Smooth muscle cell (in vitro differentiated cells): Measurements from ENCODE around the gene PPP2R3A. TPM values are rescaled to one million over a fixed set of nuclear protein-coding genes. Genes with fewer than 3 reads are reported as not detected.

Source experiments
- DNase-seq: peaks from one replicate; lab custom pipeline; 2025; ENCODE audit not compliant: unreplicated experiment; lab: John Stamatoyannopoulos, UW
- H2AFZ ChIP-seq: fragments of 200-600 bp; sonication (generic); 2 replicates; pipeline ENCODE4 v1.6.0; 2016; ENCODE audit warnings: antibody characterized with exemption, low read depth, mild to moderate bottlenecking
- H3F3A ChIP-seq: fragments of 200-600 bp; sonication (generic); 2 replicates; pipeline ENCODE4 v1.6.0; 2017; ENCODE audit warnings: antibody characterized with exemption, low read depth
- H3K27ac ChIP-seq: fragments of 200-600 bp; sonication (generic); 2 replicates; pipeline ENCODE4 v1.5.1; 2016; ENCODE audit warnings: low read depth, mild to moderate bottlenecking
- H3K27me3 ChIP-seq: fragments of 200-600 bp; sonication (generic); 2 replicates; pipeline ENCODE4 v1.6.1; 2016; ENCODE audit warnings: low read depth, mild to moderate bottlenecking
- H3K36me3 ChIP-seq: fragments of 200-600 bp; sonication (generic); 2 replicates; pipeline ENCODE4 v1.5.1; 2016; ENCODE audit warnings: low read depth
- H3K4me1 ChIP-seq: fragments of 200-600 bp; sonication (generic); 2 replicates; pipeline ENCODE4 v1.5.1; 2016; ENCODE audit warnings: low read depth
- H3K4me2 ChIP-seq: fragments of 200-600 bp; sonication (generic); 2 replicates; pipeline ENCODE4 v1.6.0; 2016; ENCODE audit warnings: mild to moderate bottlenecking
- H3K4me3 ChIP-seq: fragments of 200-600 bp; sonication (generic); 2 replicates; pipeline ENCODE4 v1.5.1; 2016; ENCODE audit warnings: mild to moderate bottlenecking
- H3K79me2 ChIP-seq: fragments of 200-600 bp; sonication (generic); 2 replicates; pipeline ENCODE4 v1.6.0; 2016; ENCODE audit warnings: low read depth, mild to moderate bottlenecking
- H3K9ac ChIP-seq: fragments of 200-600 bp; sonication (generic); 2 replicates; pipeline ENCODE4 v1.6.0; 2016; ENCODE audit warnings: low read depth
- H3K9me3 ChIP-seq: fragments of 200-600 bp; sonication (generic); replicated peaks from 2 replicates; pipeline ENCODE4 v1.5.1; 2016; ENCODE audit warnings: low read depth
- H4K20me1 ChIP-seq: fragments of 200-600 bp; sonication (generic); 2 replicates; pipeline ENCODE4 v1.6.0; 2016; ENCODE audit warnings: low read depth
- CTCF ChIP-seq: fragments of 200-600 bp; sonication (generic); IDR thresholded peaks from 2 replicates; pipeline ENCODE4 v1.5.1; 2017; ENCODE audit warnings: borderline replicate concordance, mild to moderate bottlenecking, antibody characterized with exemption; ENCODE audit not compliant: insufficient read depth, poor library complexity, severe bottlenecking
- WGBS: methylation state at CpG from one replicate; pipeline ENCODE4 v1.1.7; 2016; ENCODE audit warnings: low lambda C conversion rate; 5-methylcytosine and 5-hydroxymethylcytosine counted together
- polyA plus RNA-seq: library from polyadenylated mRNA; unstranded; fragments of >200 nt; fragmentation: Nextera tagmentation; extraction: Ambion mirVana; gene quantifications from 2 replicates; pipeline ENCODE4 v1.2.1, GENCODE V29; 2016
- total RNA-seq: library from RNA; depleted of rRNA; stranded (reverse); fragments of >200 nt; gene quantifications from 2 replicates; pipeline ENCODE4 v1.2.3, GENCODE V29; 2014

The PPP2R3A gene
- total and polyA plus RNA-seq, 2 experiments from 2014 or later, result 8.0 to 24.7 TPM

GRCh38 chr3:135924506-135924905, 41.0 kb upstream of the PPP2R3A start:
- no peaks in the 10 kb centered on the region for H3K9me3 ChIP-seq
- no peak overlapping the region for H3K9ac ChIP-seq
- H2AFZ ChIP-seq, result no peak overlapping the region
- no peak overlapping the region for H3K4me3 ChIP-seq
- no peak for DNase-seq
- H3F3A ChIP-seq, result no peaks in the 10 kb centered on the region
- no peaks in the 10 kb centered on the region for H3K79me2 ChIP-seq
- H3K4me1 ChIP-seq, result no peaks in the 10 kb centered on the region
- TF ChIP-seq CTCF, result no peak
- H3K4me2 ChIP-seq, result no peak overlapping the region
- no peak overlapping the region for H3K27ac ChIP-seq
- no peaks in the 10 kb centered on the region for H3K27me3 ChIP-seq
- no peaks in the 10 kb centered on the region for H4K20me1 ChIP-seq
- no peaks in the 10 kb centered on the region for H3K36me3 ChIP-seq
- WGBS, result 94% methylated on average over 1 of the region's 1 CpG

GRCh38 chr3:135926664-135927063, 38.9 kb upstream of the PPP2R3A start:
- no peak for DNase-seq
- no peaks in the 10 kb centered on the region for H3K27me3 ChIP-seq
- H3K4me2 ChIP-seq, result no peak overlapping the region
- H4K20me1 ChIP-seq, result no peaks in the 10 kb centered on the region
- no peak for TF ChIP-seq CTCF
- no peaks in the 10 kb centered on the region for H3K79me2 ChIP-seq
- no peak overlapping the region for H3K9ac ChIP-seq
- no peaks in the 10 kb centered on the region for H3K36me3 ChIP-seq
- 88% methylated on average over 3 of the region's 3 CpGs for WGBS
- H3K4me1 ChIP-seq, result no peaks in the 10 kb centered on the region
- no peak overlapping the region for H3K4me3 ChIP-seq
- H3K27ac ChIP-seq, result no peak overlapping the region
- H3F3A ChIP-seq, result no peaks in the 10 kb centered on the region
- H3K9me3 ChIP-seq, result no peaks in the 10 kb centered on the region
- no peak overlapping the region for H2AFZ ChIP-seq

GRCh38 chr3:135927155-135927554, 38.4 kb upstream of the PPP2R3A start:
- Histone ChIP-seq H3K9ac (no peak overlapping the region), H3K4me2 (no peak overlapping the region), H2AFZ (no peak overlapping the region), H3K27ac (no peak overlapping the region), H3K9me3 (no peaks in the 10 kb centered on the region), H4K20me1 (no peaks in the 10 kb centered on the region), H3K36me3 (no peaks in the 10 kb centered on the region), H3K79me2 (no peaks in the 10 kb centered on the region), H3K4me1 (no peaks in the 10 kb centered on the region), H3F3A (no peaks in the 10 kb centered on the region), H3K4me3 (no peak overlapping the region), H3K27me3 (no peaks in the 10 kb centered on the region)
- TF ChIP-seq CTCF, result no peak
- no peak for DNase-seq
- WGBS, result 69% methylated on average over 1 of the region's 1 CpG

GRCh38 chr3:135929670-135930069, 35.9 kb upstream of the PPP2R3A start:
- H3K79me2 ChIP-seq, result no peaks in the 10 kb centered on the region
- no peak overlapping the region for H3K4me3 ChIP-seq
- no peaks in the 10 kb centered on the region for H3K4me1 ChIP-seq
- no peaks in the 10 kb centered on the region for H3K36me3 ChIP-seq
- no peak overlapping the region for H3K4me2 ChIP-seq
- no peak overlapping the region for H3K27ac ChIP-seq
- no peaks in the 10 kb centered on the region for H4K20me1 ChIP-seq
- no peaks in the 10 kb centered on the region for H3K27me3 ChIP-seq
- no peak for DNase-seq
- H3K9me3 ChIP-seq, result no peaks in the 10 kb centered on the region
- no peak for TF ChIP-seq CTCF
- 85% methylated on average over 1 of the region's 1 CpG for WGBS
- no peak overlapping the region for H2AFZ ChIP-seq
- H3K9ac ChIP-seq, result no peak overlapping the region
- H3F3A ChIP-seq, result no peaks in the 10 kb centered on the region
